Tibial artery (tissue), 4 donors: ENCODE measurements around the gene DUSP7.
A peak's percentile ranks its signal among the peaks of the same experiment; 100 is the strongest.

ENCODE experiments used
- DNase-seq, 2 donors: peaks; one replicate each; pipeline ENCODE4 v3.0.0-alpha.2; 2019
- H3K27ac ChIP-seq, 2 donors: fragments of 200-600 bp; sonication (generic) in 1 of 2; 1 replicate in 1 of 2; 2 replicates in 1 of 2; pipeline ENCODE4 v1.5.1; 2018 to 2019; ENCODE audit warnings: mild to moderate bottlenecking in 1 of 2
- H3K27me3 ChIP-seq, 2 donors: fragments of 200-600 bp; sonication (generic) in 1 of 2; one replicate each; pipeline versions ENCODE4 v1.5.1 to v1.6.0; 2016 to 2019
- H3K36me3 ChIP-seq, 3 donors: fragments of 200-600 bp; sonication (generic) in 2 of 3; one replicate each; pipeline ENCODE4 v1.5.1; 2016 to 2019; ENCODE audit warnings: mild to moderate bottlenecking in 2 of 3
- H3K4me1 ChIP-seq, 4 donors: fragments of 200-600 bp; sonication (generic) in 2 of 4; 1 replicate in 3 of 4; 2 replicates in 1 of 4; pipeline ENCODE4 v1.5.1; 2016 to 2019
- H3K4me3 ChIP-seq, 2 donors: fragments of 200-600 bp; sonication (generic) in 1 of 2; 1 replicate in 1 of 2; 2 replicates in 1 of 2; pipeline ENCODE4 v1.5.1; 2018 to 2019; ENCODE audit warnings: mild to moderate bottlenecking in 2 of 2
- H3K9me3 ChIP-seq, 3 donors: fragments of 200-600 bp; sonication (generic) in 1 of 3; one replicate each; pipeline ENCODE4 v1.5.1; 2016 to 2019
- CTCF ChIP-seq, 2 experiments: fragments of 200-600 bp in 1 of 2; fragments of 450-650 bp in 1 of 2; IDR thresholded peaks; one replicate each; pipeline ENCODE4 v1.5.1; 2017 to 2019; ENCODE audit warnings: antibody characterized with exemption in 2 of 2, mild to moderate bottlenecking in 1 of 2, moderate library complexity in 1 of 2
- intact Hi-C: fragments of 100-400 bp; cut with DNase I; formaldehyde crosslinking; loops from one replicate; pipeline ENCODE4 v1.15.0; 2023; ENCODE audit warnings: low total_unique reads

Gene DUSP7

GRCh38 chr3:52052831-52053306 is 3.5 kb downstream of the DUSP7 start:
- intact Hi-C loops = loop anchor here (5.0 kb wide), 1 partner anchor 51 kb away; no protein-coding TSS in a partner anchor
- Histone ChIP-seq H3K27ac (peak overlapping the region; percentile 81 to 95), H3K36me3 (peaks cover 36 to 55% (median 45%) of the 10 kb centered on the region in 3 donors), H3K9me3 (no peaks in the 10 kb centered on the region), H3K27me3 (no peaks in the 10 kb centered on the region), H3K4me3 (peak overlapping the region; percentile 72 to 81), H3K4me1 (peaks cover 5 to 75% (median 66%) of the 10 kb centered on the region in 4 donors)
- TF ChIP-seq CTCF (IDR thresholded peaks at IDR 0.05) = peak; percentile 57 to 71
- DNase-seq = peak; percentile 94

GRCh38 chr3:52051444-52051843 is 4.9 kb downstream of the DUSP7 start:
- TF ChIP-seq CTCF (IDR thresholded peaks at IDR 0.05) = no peak
- no peak overlapping the region for H3K4me3 ChIP-seq
- H3K9me3 ChIP-seq = no peaks in the 10 kb centered on the region
- peak overlapping the region; percentile 81 to 95 for H3K27ac ChIP-seq
- no peaks in the 10 kb centered on the region for H3K27me3 ChIP-seq
- intact Hi-C loops = loop anchor here (5.0 kb wide), 1 partner anchor 49 kb away; no protein-coding TSS in a partner anchor
- H3K36me3 ChIP-seq = peaks cover 36 to 55% (median 45%) of the 10 kb centered on the region in 3 donors
- H3K4me1 ChIP-seq = peaks cover 14 to 84% (median 75%) of the 10 kb centered on the region in 4 donors
- DNase-seq = no peak

GRCh38 chr3:52050571-52050970 is 5.8 kb downstream of the DUSP7 start:
- Histone ChIP-seq H3K36me3 (peaks cover 36 to 55% (median 45%) of the 10 kb centered on the region in 3 donors), H3K27ac (peak overlapping the region in 1 of 2 donors; percentile 97), H3K4me1 (peaks cover 14 to 93% (median 84%) of the 10 kb centered on the region in 4 donors), H3K9me3 (no peaks in the 10 kb centered on the region), H3K4me3 (no peak overlapping the region), H3K27me3 (no peaks in the 10 kb centered on the region)
- intact Hi-C loops = loop anchor here (5.0 kb wide), 1 partner anchor 48 kb away; no protein-coding TSS in a partner anchor
- no peak for DNase-seq
- no peak for TF ChIP-seq CTCF (IDR thresholded peaks at IDR 0.05)

- H3K36me3 ChIP-seq = peaks cover 36 to 55% (median 45%) of the 10 kb centered on the region in 3 donors
- intact Hi-C loops = no loop called here
- DNase-seq = no peak
- no peak overlapping the region for H3K4me3 ChIP-seq
- H3K4me1 ChIP-seq = peaks cover 14 to 98% (median 81%) of the 10 kb centered on the region in 4 donors
- H3K27ac ChIP-seq = peak overlapping the region; percentile 90 to 97
- no peaks in the 10 kb centered on the region for H3K9me3 ChIP-seq
- H3K27me3 ChIP-seq = no peaks in the 10 kb centered on the region
- no peak for TF ChIP-seq CTCF (IDR thresholded peaks at IDR 0.05)
Measured at GRCh38 chr3:52049503-52049902, 6.9 kb downstream of the DUSP7 start.

- Histone ChIP-seq H3K4me3 (peak overlapping the region; percentile 17 to 31), H3K27me3 (no peaks in the 10 kb centered on the region), H3K9me3 (no peaks in the 10 kb centered on the region), H3K4me1 (peaks cover 9 to 89% (median 63%) of the 10 kb centered on the region in 4 donors), H3K27ac (peak overlapping the region; percentile 90 to 97), H3K36me3 (peaks cover 35 to 39% (median 36%) of the 10 kb centered on the region in 3 donors)
- peak in 1 of 2 donors; percentile 89 for DNase-seq
- intact Hi-C loops = no loop called here
- no peak for TF ChIP-seq CTCF (IDR thresholded peaks at IDR 0.05)
Measured at GRCh38 chr3:52047295-52047960, 8.9 kb downstream of the DUSP7 start.
